ENCODE measurements around the gene TRPM1.

TRPM1 gene

DNA sequence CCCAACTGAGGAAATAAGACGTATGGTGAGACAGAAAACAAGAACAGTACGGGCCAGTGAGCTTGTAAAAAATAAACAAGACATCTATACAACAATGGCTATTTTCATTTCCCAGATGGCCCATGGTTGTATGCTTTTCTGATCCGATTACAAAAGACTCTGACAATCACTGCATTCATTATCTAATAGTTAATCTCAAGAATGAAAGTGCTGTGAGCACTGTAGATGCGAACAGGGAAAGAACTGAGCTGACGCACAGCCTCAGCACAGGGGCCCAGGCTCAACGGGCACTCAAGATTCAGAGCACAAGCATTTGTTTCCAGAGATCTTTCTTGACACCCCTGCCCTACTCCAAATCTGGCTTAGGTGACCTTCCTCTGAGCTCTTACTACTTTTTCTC, 117.0 kb downstream of the TRPM1 start:
- TF ChIP-seq SIN3A (IDR thresholded peaks at IDR 0.05; ENCODE audit: borderline replicate concordance, insufficient read depth, low read length) (no peak), POLR2AphosphoS5 (IDR thresholded peaks at IDR 0.05; ENCODE audit: low read depth, low read length) (no peak), FOXP2 (optimal IDR thresholded peaks at IDR 0.05; ENCODE audit: borderline replicate concordance, extremely low read depth, extremely low read length, insufficient read depth) (no peak), TAF1 (IDR thresholded peaks at IDR 0.05; ENCODE audit: borderline replicate concordance, insufficient read depth, low read length) (no peak)
- TF ChIP-seq, protein P1, sequence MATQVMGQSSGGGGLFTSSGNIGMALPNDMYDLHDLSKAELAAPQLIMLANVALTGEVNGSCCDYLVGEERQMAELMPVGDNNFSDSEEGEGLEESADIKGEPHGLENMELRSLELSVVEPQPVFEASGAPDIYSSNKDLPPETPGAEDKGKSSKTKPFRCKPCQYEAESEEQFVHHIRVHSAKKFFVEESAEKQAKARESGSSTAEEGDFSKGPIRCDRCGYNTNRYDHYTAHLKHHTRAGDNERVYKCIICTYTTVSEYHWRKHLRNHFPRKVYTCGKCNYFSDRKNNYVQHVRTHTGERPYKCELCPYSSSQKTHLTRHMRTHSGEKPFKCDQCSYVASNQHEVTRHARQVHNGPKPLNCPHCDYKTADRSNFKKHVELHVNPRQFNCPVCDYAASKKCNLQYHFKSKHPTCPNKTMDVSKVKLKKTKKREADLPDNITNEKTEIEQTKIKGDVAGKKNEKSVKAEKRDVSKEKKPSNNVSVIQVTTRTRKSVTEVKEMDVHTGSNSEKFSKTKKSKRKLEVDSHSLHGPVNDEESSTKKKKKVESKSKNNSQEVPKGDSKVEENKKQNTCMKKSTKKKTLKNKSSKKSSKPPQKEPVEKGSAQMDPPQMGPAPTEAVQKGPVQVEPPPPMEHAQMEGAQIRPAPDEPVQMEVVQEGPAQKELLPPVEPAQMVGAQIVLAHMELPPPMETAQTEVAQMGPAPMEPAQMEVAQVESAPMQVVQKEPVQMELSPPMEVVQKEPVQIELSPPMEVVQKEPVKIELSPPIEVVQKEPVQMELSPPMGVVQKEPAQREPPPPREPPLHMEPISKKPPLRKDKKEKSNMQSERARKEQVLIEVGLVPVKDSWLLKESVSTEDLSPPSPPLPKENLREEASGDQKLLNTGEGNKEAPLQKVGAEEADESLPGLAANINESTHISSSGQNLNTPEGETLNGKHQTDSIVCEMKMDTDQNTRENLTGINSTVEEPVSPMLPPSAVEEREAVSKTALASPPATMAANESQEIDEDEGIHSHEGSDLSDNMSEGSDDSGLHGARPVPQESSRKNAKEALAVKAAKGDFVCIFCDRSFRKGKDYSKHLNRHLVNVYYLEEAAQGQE (IDR thresholded peaks at IDR 0.05; ENCODE audit: insufficient read depth in 1 of 2, low read depth in 2 of 2, low read length in 2 of 2) = no peak

DNA sequence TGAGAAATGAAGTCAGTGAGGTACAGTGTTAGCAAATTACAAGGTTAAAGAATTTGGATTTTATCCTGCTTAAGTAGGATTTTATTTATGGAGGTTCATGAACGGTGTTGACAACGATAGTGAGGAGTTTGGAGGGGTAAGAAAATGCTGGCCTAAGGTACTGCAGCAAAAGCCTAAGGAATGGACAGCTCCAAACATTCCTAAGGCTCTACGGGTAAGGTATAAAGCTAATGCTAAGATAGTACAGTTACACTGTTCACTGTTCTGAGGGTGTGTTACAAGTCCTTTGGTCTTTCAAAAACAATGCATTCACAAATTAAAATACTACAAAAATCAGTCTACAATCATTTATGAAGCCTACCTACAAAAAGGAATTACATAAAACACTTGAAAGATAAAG, 117.4 kb downstream of the TRPM1 start:
- no peak for TF ChIP-seq SIN3A (IDR thresholded peaks at IDR 0.05; ENCODE audit: borderline replicate concordance, insufficient read depth, low read length)
- TF ChIP-seq, protein P1 (IDR thresholded peaks at IDR 0.05; ENCODE audit: insufficient read depth in 1 of 2, low read depth in 2 of 2, low read length in 2 of 2) = peak; percentile 18 to 81; a peak in 2 of 4 replicates

DNA sequence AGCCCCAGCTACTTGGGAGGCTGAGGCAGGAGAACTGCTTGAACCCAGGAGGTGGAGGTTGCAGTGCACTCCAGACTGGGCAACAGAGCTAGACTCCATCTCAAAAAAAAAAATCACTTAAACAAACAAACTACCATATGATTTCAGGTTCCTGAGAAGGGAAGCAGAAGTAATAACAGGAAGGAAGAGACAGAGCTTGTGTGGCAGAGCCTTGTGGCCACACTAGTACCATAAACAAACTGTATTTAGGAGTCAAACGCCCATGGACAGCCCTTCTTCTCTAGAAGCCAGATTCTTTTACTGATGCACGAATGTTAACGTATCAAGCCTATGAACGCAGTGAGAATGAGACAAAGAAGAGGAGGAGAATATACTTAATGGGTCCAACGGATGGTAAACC, 122.1 kb downstream of the TRPM1 start:
- TF ChIP-seq POLR2AphosphoS5 (IDR thresholded peaks at IDR 0.05; ENCODE audit: low read depth, low read length) = no peak
- no peak for TF ChIP-seq FOXP2 (optimal IDR thresholded peaks at IDR 0.05; ENCODE audit: borderline replicate concordance, extremely low read depth, extremely low read length, insufficient read depth)
- no peak for TF ChIP-seq TAF1 (IDR thresholded peaks at IDR 0.05; ENCODE audit: borderline replicate concordance, insufficient read depth, low read length)
- TF ChIP-seq, protein P1 (IDR thresholded peaks at IDR 0.05; ENCODE audit: insufficient read depth in 1 of 2, low read depth in 2 of 2, low read length in 2 of 2) = no peak
- TF ChIP-seq SIN3A (IDR thresholded peaks at IDR 0.05; ENCODE audit: borderline replicate concordance, insufficient read depth, low read length) = no peak

DNA sequence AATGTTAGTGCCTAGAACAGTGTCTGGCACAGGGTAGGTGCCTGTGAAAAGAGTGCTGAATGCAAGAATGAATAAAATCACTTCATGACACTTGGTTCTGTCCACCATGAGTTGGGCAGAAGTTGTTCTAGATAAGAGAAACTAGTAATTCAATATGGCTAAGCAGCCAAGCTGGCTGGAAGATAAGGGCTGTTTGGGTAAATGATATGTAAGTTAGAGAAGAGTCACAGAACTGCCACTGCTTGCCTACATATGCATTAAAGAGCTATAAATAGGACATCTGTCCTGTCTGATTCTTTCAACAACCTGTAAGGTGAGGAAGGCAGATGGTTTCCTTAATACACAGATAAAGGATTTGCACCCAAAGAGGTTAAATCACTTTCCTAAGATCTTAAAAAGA, 123.2 kb downstream of the TRPM1 start:
- TF ChIP-seq FOXP2 (optimal IDR thresholded peaks at IDR 0.05; ENCODE audit: borderline replicate concordance, extremely low read depth, extremely low read length, insufficient read depth) = no peak
- TF ChIP-seq, protein P1 (IDR thresholded peaks at IDR 0.05; ENCODE audit: insufficient read depth in 1 of 2, low read depth in 2 of 2, low read length in 2 of 2) = no peak
- TF ChIP-seq POLR2AphosphoS5 (IDR thresholded peaks at IDR 0.05; ENCODE audit: low read depth, low read length) = no peak
- TF ChIP-seq SIN3A (IDR thresholded peaks at IDR 0.05; ENCODE audit: borderline replicate concordance, insufficient read depth, low read length) = no peak
- no peak for TF ChIP-seq TAF1 (IDR thresholded peaks at IDR 0.05; ENCODE audit: borderline replicate concordance, insufficient read depth, low read length)

DNA sequence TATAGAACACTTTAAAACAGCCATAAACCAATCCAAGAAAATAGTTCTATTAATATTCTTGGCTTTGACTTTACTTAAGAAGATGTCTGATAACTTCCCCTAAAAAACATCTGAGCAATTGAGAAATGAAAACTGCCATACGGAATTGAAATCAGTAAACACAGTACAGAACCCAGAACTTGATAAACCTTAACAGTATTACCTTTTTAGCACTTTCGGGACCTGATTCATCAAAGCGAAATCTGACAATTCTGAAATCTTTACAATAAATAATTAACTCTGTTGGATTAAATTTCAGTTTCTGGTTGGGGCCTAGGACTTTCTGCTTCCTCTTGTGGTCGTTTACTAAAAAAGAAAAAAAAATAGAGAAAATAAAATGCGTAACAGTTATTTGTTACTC, 127.4 kb downstream of the TRPM1 start:
- TF ChIP-seq POLR2AphosphoS5 (IDR thresholded peaks at IDR 0.05; ENCODE audit: low read depth, low read length) (no peak), TAF1 (IDR thresholded peaks at IDR 0.05; ENCODE audit: borderline replicate concordance, insufficient read depth, low read length) (no peak), SIN3A (IDR thresholded peaks at IDR 0.05; ENCODE audit: borderline replicate concordance, insufficient read depth, low read length) (no peak), FOXP2 (optimal IDR thresholded peaks at IDR 0.05; ENCODE audit: borderline replicate concordance, extremely low read depth, extremely low read length, insufficient read depth) (no peak)
- TF ChIP-seq, protein P1 (IDR thresholded peaks at IDR 0.05; ENCODE audit: insufficient read depth in 1 of 2, low read depth in 2 of 2, low read length in 2 of 2) = no peak
